GM18519 (cell line): Measurements from ENCODE around the gene NCCRP1.

Experiments used
- ATAC-seq: cut with Tn5 transposase; IDR thresholded peaks from one replicate; pipeline ENCODE4 v1.9.1; 2021; ENCODE audit warnings: mild to moderate bottlenecking, moderate library complexity; ENCODE audit not compliant: unreplicated experiment, low FRiP score

NCCRP1 gene, protein sequence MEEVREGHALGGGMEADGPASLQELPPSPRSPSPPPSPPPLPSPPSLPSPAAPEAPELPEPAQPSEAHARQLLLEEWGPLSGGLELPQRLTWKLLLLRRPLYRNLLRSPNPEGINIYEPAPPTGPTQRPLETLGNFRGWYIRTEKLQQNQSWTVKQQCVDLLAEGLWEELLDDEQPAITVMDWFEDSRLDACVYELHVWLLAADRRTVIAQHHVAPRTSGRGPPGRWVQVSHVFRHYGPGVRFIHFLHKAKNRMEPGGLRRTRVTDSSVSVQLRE

DNA sequence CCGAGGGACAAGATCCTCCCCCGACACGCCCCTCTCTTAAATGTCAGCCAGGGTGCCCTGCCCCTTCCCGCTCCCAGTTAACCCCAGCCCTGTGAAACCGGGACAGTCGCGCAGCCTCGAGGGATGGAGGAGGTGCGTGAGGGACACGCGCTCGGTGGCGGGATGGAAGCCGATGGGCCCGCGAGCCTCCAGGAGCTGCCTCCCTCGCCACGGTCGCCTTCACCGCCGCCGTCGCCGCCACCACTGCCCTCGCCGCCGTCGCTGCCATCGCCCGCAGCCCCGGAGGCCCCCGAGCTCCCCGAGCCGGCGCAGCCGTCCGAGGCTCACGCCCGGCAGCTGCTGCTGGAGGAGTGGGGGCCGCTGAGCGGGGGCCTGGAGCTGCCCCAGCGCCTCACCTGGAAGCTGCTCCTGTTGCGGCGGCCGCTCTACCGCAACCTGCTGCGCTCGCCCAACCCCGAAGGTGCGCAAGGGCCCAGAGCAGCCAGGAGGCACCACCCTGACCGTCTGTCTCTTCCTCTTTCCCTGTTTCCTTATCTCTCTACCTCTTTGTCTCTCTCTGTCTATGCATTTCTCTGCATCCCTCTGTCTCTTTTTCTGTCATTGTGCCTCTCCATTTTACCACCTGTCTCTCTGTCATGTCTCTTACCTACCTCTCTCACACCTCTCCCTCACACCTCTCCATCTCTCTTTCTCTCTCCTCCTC lies at the start of gene NCCRP1:
TSS of gene NCCRP1 (plus strand) at position 105 of the 703 bp plus-strand sequence. CDS start at position 124, 19 bp downstream.
- ATAC-seq = no peak

DNA sequence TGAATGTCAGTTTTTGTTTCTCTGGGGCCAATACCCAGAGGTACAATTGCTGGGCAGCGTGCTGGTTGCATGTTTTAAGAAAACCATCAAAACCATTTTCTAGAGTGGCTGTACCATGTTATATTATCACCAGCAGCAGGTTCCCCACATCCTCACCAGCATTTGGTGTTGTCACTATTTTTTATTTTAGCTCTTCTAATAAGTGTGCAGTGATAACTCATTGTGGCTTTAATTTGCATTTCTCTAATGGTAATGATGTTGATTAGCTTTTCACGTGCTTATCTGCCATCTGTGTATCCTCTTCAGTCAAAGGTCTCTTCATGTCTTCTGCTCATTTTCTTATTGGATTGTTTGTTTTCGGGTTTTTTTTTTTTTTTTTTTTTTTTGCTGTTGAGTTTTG lies 49.3 kb upstream of the NCCRP1 start:
- ATAC-seq = no peak

DNA sequence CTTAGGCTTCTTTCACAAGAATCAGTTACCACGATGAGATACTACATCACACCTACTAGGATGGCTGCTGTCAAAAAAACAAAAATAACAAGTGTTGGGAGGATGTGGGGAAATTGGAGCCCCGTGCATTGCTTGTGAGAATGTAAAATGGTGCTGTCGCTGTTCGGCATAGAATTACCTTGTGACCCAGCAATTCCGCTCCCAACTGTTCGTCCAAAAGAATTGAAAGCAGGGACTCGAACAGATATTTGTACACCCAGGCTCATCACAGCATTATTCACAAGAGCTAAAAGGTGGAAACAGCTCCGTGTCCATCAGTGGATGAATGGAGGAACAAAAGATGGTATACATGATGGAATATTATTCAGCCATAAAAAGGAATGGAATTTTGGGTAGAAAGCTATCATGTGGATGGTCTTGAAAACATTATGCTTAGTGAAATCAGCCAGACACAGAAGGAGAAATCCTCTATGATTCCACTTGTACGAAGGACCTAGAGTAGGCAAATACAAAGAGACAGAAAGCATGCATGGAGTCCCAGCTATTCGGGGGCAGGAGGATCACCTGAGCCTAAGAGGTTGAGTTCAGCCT lies 47.7 kb upstream of the NCCRP1 start:
- no peak for ATAC-seq

GRCh38 chr19:39150235-39150634 lies 46.5 kb upstream of the NCCRP1 start:
- no peak for ATAC-seq

DNA sequence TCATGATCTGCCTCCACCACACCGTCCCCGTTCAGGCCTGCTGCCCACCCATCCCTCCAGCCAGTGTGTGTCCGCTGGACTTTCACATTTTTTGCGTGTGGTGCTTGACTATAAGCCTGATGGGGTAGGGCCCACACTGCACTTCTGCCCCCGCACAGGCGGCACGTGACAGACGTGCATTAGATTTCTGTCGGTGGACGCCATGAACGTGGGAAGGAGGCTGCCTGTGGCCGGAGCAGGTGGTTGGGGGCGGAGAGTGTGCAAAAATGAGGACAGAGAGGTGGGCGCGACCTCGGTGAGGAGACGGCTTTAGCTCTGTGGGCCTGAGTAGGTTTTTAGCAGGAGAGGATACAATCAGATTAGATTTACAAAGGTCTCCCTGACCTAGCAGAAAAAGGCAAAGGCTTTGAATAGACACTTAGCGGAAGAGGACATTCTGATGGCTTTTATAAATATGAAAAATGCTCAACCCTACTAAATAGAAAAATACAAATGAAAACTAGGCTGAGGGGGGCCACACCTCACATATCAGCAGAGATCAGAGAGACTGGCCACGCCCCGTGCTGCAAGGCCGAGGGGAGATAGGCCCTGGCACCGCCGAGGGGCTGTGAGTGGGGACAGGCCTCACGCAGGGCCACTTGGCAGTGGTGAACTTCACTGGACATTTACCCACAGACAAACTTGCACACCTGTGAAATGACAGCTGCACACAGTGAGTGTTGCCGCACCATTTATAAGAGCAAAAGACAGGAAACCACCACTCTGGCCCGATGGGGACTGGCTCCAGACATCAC lies 45.8 kb upstream of the NCCRP1 start:
- no peak for ATAC-seq

DNA sequence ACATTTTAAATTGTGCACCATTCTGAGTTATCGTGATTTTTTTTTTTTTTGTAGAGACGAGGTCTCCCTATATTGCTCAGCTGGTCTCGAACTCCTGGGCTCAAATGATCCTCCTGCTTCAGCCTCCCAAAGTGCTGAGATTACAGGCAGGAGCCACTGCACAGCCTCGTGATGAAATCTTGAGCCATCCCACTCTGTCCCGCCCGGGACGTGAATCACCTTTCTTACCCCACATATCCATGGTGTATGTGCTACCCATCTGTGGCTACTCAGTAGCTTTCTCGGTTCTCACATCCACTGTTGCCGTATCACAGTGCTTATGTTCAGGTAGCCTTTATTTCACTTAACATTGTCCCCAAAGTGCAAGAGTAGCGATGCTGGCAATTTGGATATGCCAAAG lies 44.7 kb upstream of the NCCRP1 start:
- no peak for ATAC-seq

GRCh38 chr19:39154100-39154628 lies 42.6 kb upstream of the NCCRP1 start:
- no peak for ATAC-seq

GRCh38 chr19:39154629-39155100 lies 42.1 kb upstream of the NCCRP1 start:
- no peak for ATAC-seq

DNA sequence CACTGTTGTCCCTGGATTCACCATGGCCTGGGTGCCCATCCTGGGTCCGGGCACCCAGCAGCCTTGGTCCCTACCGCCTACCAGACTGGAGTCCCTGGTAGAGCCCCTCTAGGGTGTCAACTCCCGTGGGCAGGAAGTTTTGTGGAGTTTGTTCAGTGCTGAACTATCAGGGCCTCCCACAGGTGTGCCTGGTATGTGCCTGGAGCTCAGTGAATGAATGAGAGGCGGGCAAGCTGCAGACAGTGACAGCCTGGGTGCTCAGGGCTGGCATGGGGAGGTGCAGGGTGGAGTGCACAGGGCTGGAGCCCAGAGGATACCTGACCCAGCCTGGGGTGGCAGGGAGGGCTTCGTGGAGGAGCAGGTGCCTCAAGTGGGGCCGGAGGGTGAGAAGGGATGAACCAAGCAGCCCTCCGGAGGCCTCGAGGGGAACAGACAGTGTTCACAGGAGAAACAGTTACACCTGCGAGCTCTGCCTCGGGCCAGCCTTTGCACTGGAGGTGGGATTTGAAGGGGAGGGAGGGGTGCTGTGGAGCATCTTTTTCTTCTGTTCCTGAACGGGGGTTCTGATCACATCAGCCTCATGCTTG lies 41.6 kb upstream of the NCCRP1 start:
- ATAC-seq = no peak

DNA sequence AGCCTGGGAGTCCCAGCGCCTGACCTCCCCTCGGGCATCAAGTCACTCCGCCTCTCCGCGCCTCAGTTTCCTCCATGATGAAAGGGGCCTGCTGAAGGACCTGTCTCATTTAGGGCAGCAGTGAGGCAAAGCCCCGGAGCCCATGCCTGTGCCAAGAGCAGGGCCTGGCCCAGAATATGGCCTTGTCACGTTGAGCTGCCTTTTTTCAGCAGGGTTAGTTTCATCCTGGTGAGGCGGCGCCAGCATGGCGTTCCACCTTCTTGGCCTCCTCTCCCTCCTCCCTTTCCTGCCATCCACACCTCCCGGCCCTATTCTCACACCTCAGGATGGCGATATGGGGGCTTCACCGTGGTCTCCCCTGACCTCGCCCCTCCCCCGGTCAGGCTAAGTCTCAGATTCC lies 41.0 kb upstream of the NCCRP1 start:
- no peak for ATAC-seq

- no peak for ATAC-seq
Measured at GRCh38 chr19:39156326-39157230, 40.2 kb upstream of the NCCRP1 start.

DNA sequence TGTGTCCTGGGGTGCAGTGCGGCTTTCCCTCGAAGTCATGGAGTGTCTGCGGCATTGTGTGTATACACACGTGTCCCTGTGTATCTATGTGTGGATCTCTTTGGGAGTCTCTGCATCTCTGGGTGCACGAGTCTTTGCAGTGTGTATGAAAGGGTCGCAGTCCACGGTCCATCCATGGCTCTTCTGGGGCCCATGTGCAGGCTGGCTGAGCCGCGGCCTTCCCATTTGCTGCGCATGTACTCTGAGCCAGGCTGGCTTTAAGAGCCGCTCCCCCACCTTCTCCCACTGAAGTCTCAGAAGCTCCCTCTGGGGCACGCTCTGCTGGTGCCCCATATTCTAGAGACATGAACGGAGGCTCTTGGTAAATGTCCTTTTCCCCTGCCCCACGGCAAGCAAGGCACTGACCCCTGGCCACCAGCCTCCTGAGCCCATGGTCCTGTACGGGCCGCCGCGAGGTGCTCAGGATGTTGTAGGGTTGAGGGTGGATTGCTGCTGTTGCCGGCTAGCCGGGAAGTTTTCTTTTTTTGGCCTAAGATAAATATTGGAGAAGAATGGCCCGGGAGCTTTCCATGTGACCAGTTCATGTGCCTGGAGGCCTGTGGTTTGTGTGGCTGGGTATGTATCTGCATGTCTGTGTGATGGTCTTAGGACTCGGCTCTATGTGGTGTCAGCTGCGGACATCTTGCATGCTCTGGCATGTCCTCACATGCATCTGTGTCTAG lies 39.3 kb upstream of the NCCRP1 start:
- no peak for ATAC-seq

GRCh38 chr19:39157997-39158389 lies 38.8 kb upstream of the NCCRP1 start:
- no peak for ATAC-seq

DNA sequence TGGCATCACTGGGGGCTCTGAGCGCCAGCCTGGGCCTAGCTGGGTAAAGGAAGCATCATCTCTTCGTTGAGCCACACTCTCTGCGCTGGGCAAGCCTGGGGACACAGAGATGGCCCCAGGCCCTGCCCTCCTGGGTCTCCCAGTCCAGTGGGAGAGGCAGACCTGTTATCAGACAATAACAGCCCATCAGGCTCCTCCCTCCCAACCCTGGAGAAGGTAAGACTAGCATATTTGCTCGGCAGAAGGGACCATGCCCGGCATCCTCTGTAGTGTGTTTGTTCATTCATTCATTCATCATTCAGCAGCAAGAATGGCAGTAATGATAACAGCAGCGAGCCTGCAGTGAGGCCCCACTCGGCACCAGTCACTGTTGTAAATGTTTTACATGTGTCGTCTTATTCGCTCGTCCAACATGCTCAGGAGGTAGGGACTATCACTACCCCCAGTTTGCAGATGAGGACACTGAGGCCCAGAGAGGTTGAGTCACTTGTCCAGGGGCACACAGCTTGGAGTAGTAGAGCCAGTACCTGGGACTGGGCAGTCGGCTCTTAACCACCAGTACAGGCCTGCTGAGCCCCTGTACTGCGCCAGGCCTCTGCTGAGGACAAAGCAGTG lies 38.0 kb upstream of the NCCRP1 start:
- no peak for ATAC-seq

DNA sequence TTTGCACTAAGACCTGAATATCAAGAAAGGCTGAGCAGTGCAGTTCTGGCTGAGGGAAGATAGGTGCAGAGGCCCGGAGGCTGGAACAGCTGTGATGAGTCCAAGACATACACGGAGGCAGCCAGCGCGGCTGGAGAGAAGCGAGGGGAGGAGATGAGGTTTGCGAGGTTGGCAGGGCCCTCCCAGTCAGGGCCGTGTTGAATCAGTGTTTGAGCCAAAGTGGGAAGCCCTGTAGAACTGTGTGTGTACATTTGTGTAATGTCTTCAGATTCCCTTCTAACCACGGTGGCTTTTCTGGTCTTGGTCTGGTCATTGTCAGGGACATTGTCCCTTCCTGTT lies 36.3 kb upstream of the NCCRP1 start:
- ATAC-seq = no peak

- no peak for ATAC-seq
Measured at GRCh38 chr19:39160889-39161672, 35.7 kb upstream of the NCCRP1 start.

GRCh38 chr19:39162441-39163043 lies 34.2 kb upstream of the NCCRP1 start:
- no peak for ATAC-seq
